HG03135 (cell line): ENCODE data around the gene ZNF609.

Source experiments
- ATAC-seq: cut with Tn5 transposase; IDR thresholded peaks from one replicate; pipeline ENCODE4 v1.9.1; 2021; ENCODE audit warnings: mild to moderate bottlenecking, moderate library complexity; ENCODE audit not compliant: unreplicated experiment

ZNF609 gene

GRCh38 chr15:64716452-64716851 lies 256.1 kb downstream of the ZNF609 start:
- no peak for ATAC-seq

- no peak for ATAC-seq
Measured at GRCh38 chr15:64717130-64717529, 256.8 kb downstream of the ZNF609 start.

- ATAC-seq = no peak
Measured at GRCh38 chr15:64717735-64718495, 257.5 kb downstream of the ZNF609 start.

- no peak for ATAC-seq
Measured at GRCh38 chr15:64720188-64720587, 259.8 kb downstream of the ZNF609 start.

- ATAC-seq = no peak
Measured at GRCh38 chr15:64730151-64730550, 269.8 kb downstream of the ZNF609 start.

DNA sequence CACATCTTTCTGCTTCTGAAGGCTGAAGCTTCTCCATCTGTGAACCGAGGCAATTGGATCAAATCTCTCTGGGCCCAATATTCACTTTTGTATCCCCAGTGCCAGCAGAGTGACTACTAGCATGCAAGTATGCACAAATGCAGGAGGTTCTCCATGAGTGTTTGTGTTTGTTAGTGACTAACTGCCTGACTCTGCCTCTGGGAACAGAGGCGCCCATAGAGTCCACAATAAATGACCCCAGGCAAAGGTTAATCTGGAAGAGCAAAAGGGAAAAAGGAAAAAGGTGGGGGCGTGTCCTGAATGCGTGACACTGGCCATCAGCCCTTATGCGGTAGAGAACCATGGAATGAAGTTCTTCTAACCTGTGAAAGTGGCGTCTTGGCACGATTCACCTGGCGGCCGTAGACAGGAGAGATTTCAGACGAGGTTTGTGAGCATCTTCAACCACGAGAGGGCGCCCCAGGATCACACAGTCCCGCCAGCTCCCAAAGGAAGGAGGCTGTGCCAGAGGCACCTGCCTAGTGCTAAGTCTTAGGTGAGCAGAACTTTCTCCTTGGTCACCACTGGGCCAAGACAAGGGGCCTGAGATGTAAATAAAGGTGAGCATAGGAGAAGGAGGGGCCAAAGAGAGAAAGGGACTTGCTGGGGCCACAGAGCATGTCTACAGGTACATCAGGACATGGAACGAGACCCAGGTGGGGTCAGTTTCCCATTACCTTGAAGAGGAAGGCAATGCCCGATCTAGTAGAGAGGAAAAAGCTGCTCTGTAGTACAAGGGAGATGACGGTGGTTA lies 270.8 kb downstream of the ZNF609 start:
- ATAC-seq = no peak

DNA sequence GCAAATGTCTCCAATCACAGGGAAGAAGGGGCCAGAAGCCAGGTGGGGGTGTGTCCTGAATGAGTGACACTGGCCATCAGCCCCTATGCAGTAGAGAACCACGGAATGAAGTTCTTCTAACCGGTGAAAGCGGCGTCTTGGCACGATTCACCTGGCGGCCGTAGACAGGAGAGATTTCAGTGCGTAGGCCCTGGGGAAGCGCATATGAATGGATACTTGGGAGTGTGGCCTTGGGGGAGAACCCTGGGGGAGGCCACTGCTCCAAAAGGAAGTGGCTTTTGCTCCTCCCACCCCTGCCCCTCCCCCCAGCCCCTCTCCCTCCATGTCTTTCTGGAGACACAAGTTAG lies 271.4 kb downstream of the ZNF609 start:
- no peak for ATAC-seq

GRCh38 chr15:64732156-64732860 lies 271.9 kb downstream of the ZNF609 start:
- ATAC-seq = no peak
